ENCODE data around the gene TLR8. TPM values are rescaled to one million over a fixed set of nuclear protein-coding genes. Genes with fewer than 3 reads are reported as not detected.
A peak's percentile ranks its signal among the peaks of the same experiment; 100 is the strongest.

TLR8 gene
- total RNA-seq, 2 experiments from 2014 or later, result not detected

- peaks cover 3% of the 10 kb centered on the region for H3K36me3 Mint-ChIP-seq
- ATAC-seq, result no peak
- CTCF ChIA-PET, result no interaction called here
These were observed 18.7 kb upstream of the TLR8 start for GRCh38 chrX:12887767-12888166.

GRCh38 chrX:12890467-12890866 lies 16.0 kb upstream of the TLR8 start:
- peaks cover 40% of the 10 kb centered on the region for H3K4me1 Mint-ChIP-seq
- peaks cover 8% of the 10 kb centered on the region for H3K27me3 Mint-ChIP-seq
- H3K9me3 Mint-ChIP-seq (ENCODE audit: low read depth), result no peaks in the 10 kb centered on the region
- CTCF ChIA-PET, result interaction anchor here (2.5 kb wide), 1 partner anchor 76 kb away, joined by 14 read pairs; no protein-coding TSS in a partner anchor
- peaks cover 3% of the 10 kb centered on the region for H3K36me3 Mint-ChIP-seq
- ATAC-seq (peak; percentile 57), DNase-seq (peak; percentile 43)
- H3K4me3 Mint-ChIP-seq, result no peak overlapping the region
- peak overlapping the region; percentile 91 for H3K27ac Mint-ChIP-seq

More at GRCh38 chrX:12887767-12888166, 18.7 kb upstream of the TLR8 start:
- H3K9me3 Mint-ChIP-seq (ENCODE audit: low read depth), result no peaks in the 10 kb centered on the region
- H3K4me1 Mint-ChIP-seq, result peaks cover 31% of the 10 kb centered on the region
- H3K27ac Mint-ChIP-seq, result no peak overlapping the region
- no peak overlapping the region for H3K4me3 Mint-ChIP-seq
- DNase-seq, result no peak
- peaks cover 11% of the 10 kb centered on the region for H3K27me3 Mint-ChIP-seq

- DNase-seq (no peak), ATAC-seq (no peak)
- Mint-ChIP-seq H3K27me3 (peaks cover 5% of the 10 kb centered on the region), H3K4me3 (no peak overlapping the region), H3K36me3 (peaks cover 3% of the 10 kb centered on the region), H3K9me3 (ENCODE audit: low read depth) (no peaks in the 10 kb centered on the region), H3K4me1 (peaks cover 40% of the 10 kb centered on the region), H3K27ac (peak overlapping the region; percentile 91)
- CTCF ChIA-PET, result interaction anchor here (0.6 to 2.5 kb wide), 4 partner anchors 17 to 121 kb away, joined by 3 to 14 read pairs (median 4); no protein-coding TSS in a partner anchor
These were observed 15.2 kb upstream of the TLR8 start for GRCh38 chrX:12891171-12891570.

- Mint-ChIP-seq H3K4me1 (peaks cover 40% of the 10 kb centered on the region), H3K4me3 (no peak overlapping the region), H3K9me3 (ENCODE audit: low read depth) (no peaks in the 10 kb centered on the region), H3K27me3 (no peaks in the 10 kb centered on the region), H3K36me3 (peaks cover 3% of the 10 kb centered on the region), H3K27ac (peak overlapping the region; percentile 2)
- DNase-seq (no peak), ATAC-seq (no peak)
- CTCF ChIA-PET, result interaction anchor here (0.6 to 4.0 kb wide), 5 partner anchors 17 to 121 kb away, joined by 3 to 31 read pairs (median 4); no protein-coding TSS in a partner anchor
These were observed 14.4 kb upstream of the TLR8 start for GRCh38 chrX:12891915-12892506.

- DNase-seq (no peak), ATAC-seq (no peak)
- Mint-ChIP-seq H3K27me3 (no peaks in the 10 kb centered on the region), H3K4me3 (no peak overlapping the region), H3K36me3 (peaks cover 3% of the 10 kb centered on the region), H3K4me1 (peaks cover 40% of the 10 kb centered on the region), H3K27ac (no peak overlapping the region), H3K9me3 (ENCODE audit: low read depth) (no peaks in the 10 kb centered on the region)
- CTCF ChIA-PET, result interaction anchor here (1.7 to 4.0 kb wide), 2 partner anchors 78 to 121 kb away, joined by 10 to 31 read pairs; no protein-coding TSS in a partner anchor
These were observed 13.7 kb upstream of the TLR8 start for GRCh38 chrX:12892716-12893115.

GRCh38 chrX:12894074-12895030 lies 12.1 kb upstream of the TLR8 start:
- peak; percentile 84 for ATAC-seq
- CTCF ChIA-PET, result interaction anchor here (0.7 to 4.0 kb wide), 5 partner anchors 9 to 123 kb away, joined by 3 to 31 read pairs (median 4); no protein-coding TSS in a partner anchor
- peak; percentile 60 for DNase-seq
- H3K9me3 Mint-ChIP-seq (ENCODE audit: low read depth), result no peaks in the 10 kb centered on the region
- H3K36me3 Mint-ChIP-seq, result no peaks in the 10 kb centered on the region
- H3K27ac Mint-ChIP-seq, result no peak overlapping the region
- H3K4me3 Mint-ChIP-seq, result no peak overlapping the region
- H3K27me3 Mint-ChIP-seq, result no peaks in the 10 kb centered on the region
- peaks cover 35% of the 10 kb centered on the region for H3K4me1 Mint-ChIP-seq

- Mint-ChIP-seq H3K4me1 (peaks cover 21% of the 10 kb centered on the region), H3K4me3 (no peak overlapping the region), H3K27me3 (no peaks in the 10 kb centered on the region), H3K9me3 (ENCODE audit: low read depth) (no peaks in the 10 kb centered on the region), H3K36me3 (no peaks in the 10 kb centered on the region), H3K27ac (no peak overlapping the region)
- ATAC-seq (no peak), DNase-seq (no peak)
- CTCF ChIA-PET, result interaction anchor here (4.0 kb wide), 1 partner anchor 81 kb away, joined by 31 read pairs; no protein-coding TSS in a partner anchor
These were observed 10.6 kb upstream of the TLR8 start for GRCh38 chrX:12895866-12896265.

- peaks cover 17% of the 10 kb centered on the region for H3K4me1 Mint-ChIP-seq
- H3K27me3 Mint-ChIP-seq, result no peaks in the 10 kb centered on the region
- H3K27ac Mint-ChIP-seq, result no peak overlapping the region
- DNase-seq, result no peak
- no peak overlapping the region for H3K4me3 Mint-ChIP-seq
- CTCF ChIA-PET, result interaction anchor here (0.6 to 5.3 kb wide), 2 partner anchors 83 to 219 kb away, joined by 4 to 30 read pairs; no protein-coding TSS in a partner anchor
- ATAC-seq, result no peak
- H3K9me3 Mint-ChIP-seq (ENCODE audit: low read depth), result no peaks in the 10 kb centered on the region
- no peaks in the 10 kb centered on the region for H3K36me3 Mint-ChIP-seq
These were observed 9.5 kb upstream of the TLR8 start for GRCh38 chrX:12896935-12897334.

- Mint-ChIP-seq H3K4me3 (no peak overlapping the region), H3K27ac (no peak overlapping the region), H3K36me3 (no peaks in the 10 kb centered on the region), H3K9me3 (ENCODE audit: low read depth) (no peaks in the 10 kb centered on the region), H3K27me3 (no peaks in the 10 kb centered on the region), H3K4me1 (peaks cover 13% of the 10 kb centered on the region)
- DNase-seq, result no peak
- CTCF ChIA-PET, result interaction anchor here (5.3 kb wide), 1 partner anchor 84 kb away, joined by 30 read pairs; no protein-coding TSS in a partner anchor
- ATAC-seq, result no peak
These were observed 8.3 kb upstream of the TLR8 start for GRCh38 chrX:12898073-12898472.

GRCh38 chrX:12899506-12899905 lies 6.9 kb upstream of the TLR8 start:
- no peaks in the 10 kb centered on the region for H3K27me3 Mint-ChIP-seq
- CTCF ChIA-PET, result interaction anchor here (5.3 kb wide), 1 partner anchor 85 kb away, joined by 30 read pairs; no protein-coding TSS in a partner anchor
- ATAC-seq (no peak), DNase-seq (no peak)
- H3K4me3 Mint-ChIP-seq, result no peak overlapping the region
- no peaks in the 10 kb centered on the region for H3K9me3 Mint-ChIP-seq (ENCODE audit: low read depth)
- peaks cover 4% of the 10 kb centered on the region for H3K4me1 Mint-ChIP-seq
- H3K27ac Mint-ChIP-seq, result no peak overlapping the region
- no peaks in the 10 kb centered on the region for H3K36me3 Mint-ChIP-seq

GRCh38 chrX:12901486-12901885 lies 4.9 kb upstream of the TLR8 start:
- CTCF ChIA-PET, result interaction anchor here (0.7 to 5.3 kb wide), 5 partner anchors 59 to 209 kb away, joined by 3 to 30 read pairs (median 4); no protein-coding TSS in a partner anchor
- Mint-ChIP-seq H3K9me3 (ENCODE audit: low read depth) (no peaks in the 10 kb centered on the region), H3K4me1 (peaks cover 4% of the 10 kb centered on the region), H3K4me3 (no peak overlapping the region), H3K27ac (no peak overlapping the region), H3K27me3 (no peaks in the 10 kb centered on the region), H3K36me3 (no peaks in the 10 kb centered on the region)
- DNase-seq (peak; percentile 74), ATAC-seq (peak; percentile 47)

GRCh38 chrX:12903646-12904045 lies 2.8 kb upstream of the TLR8 start:
- peaks cover 4% of the 10 kb centered on the region for H3K4me1 Mint-ChIP-seq
- CTCF ChIA-PET, result interaction anchor here (1.1 to 1.5 kb wide), 2 partner anchors 89 to 585 kb away, joined by 4 read pairs; no protein-coding TSS in a partner anchor
- no peaks in the 10 kb centered on the region for H3K9me3 Mint-ChIP-seq (ENCODE audit: low read depth)
- no peaks in the 10 kb centered on the region for H3K27me3 Mint-ChIP-seq
- H3K27ac Mint-ChIP-seq, result no peak overlapping the region
- ATAC-seq (no peak), DNase-seq (no peak)
- no peak overlapping the region for H3K4me3 Mint-ChIP-seq
- H3K36me3 Mint-ChIP-seq, result no peaks in the 10 kb centered on the region

Data from activated CD8-positive, alpha-beta memory T cell treated with anti-CD3 and anti-CD28 coated beads, Interleukin-2, amount 10 ng/mL, durations not matched to agents 7 days and 5 days (primary cell).